Measurements from ENCODE around the gene MEAK7.

MEAK7 gene

GRCh38 chr16:84544031-84544773, 39.7 kb upstream of the MEAK7 start:
- TF ChIP-seq TAF1 (IDR thresholded peaks at IDR 0.05; ENCODE audit: low read depth) (no peak), FOXM1 (IDR thresholded peaks at IDR 0.05; ENCODE audit: borderline replicate concordance, low read depth) (no peak), RAD21 (IDR thresholded peaks at IDR 0.05; ENCODE audit: low read depth) (no peak), MAX (IDR thresholded peaks at IDR 0.05) (no peak), CREB1 (IDR thresholded peaks at IDR 0.05; ENCODE audit: low read depth) (no peak)

- TF ChIP-seq RAD21 (IDR thresholded peaks at IDR 0.05; ENCODE audit: low read depth) (no peak), CREB1 (IDR thresholded peaks at IDR 0.05; ENCODE audit: low read depth) (no peak), MAX (IDR thresholded peaks at IDR 0.05) (no peak), TEAD4 (IDR thresholded peaks at IDR 0.05) (no peak), ZBTB7A (IDR thresholded peaks at IDR 0.05; ENCODE audit: low read depth) (no peak), REST (IDR thresholded peaks at IDR 0.05; ENCODE audit: low read depth) (no peak), NFIC (IDR thresholded peaks at IDR 0.05) (no peak), TCF12 (IDR thresholded peaks at IDR 0.05; ENCODE audit: low read depth) (no peak), YY1 (IDR thresholded peaks at IDR 0.05; ENCODE audit: low read depth) (no peak), TAF1 (IDR thresholded peaks at IDR 0.05; ENCODE audit: low read depth) (no peak)
Observed at GRCh38 chr16:84543253-84543652, 38.8 kb upstream of the MEAK7 start.

GRCh38 chr16:84541999-84542817, 37.7 kb upstream of the MEAK7 start:
- TF ChIP-seq TEAD4 (IDR thresholded peaks at IDR 0.05) (no peak), NFIC (IDR thresholded peaks at IDR 0.05) (no peak), EP300 (IDR thresholded peaks at IDR 0.05; ENCODE audit: borderline replicate concordance) (no peak)

GRCh38 chr16:84540194-84540593, 35.7 kb upstream of the MEAK7 start:
- no peak for TF ChIP-seq CEBPB (IDR thresholded peaks at IDR 0.05)
- no peak for TF ChIP-seq TCF12 (IDR thresholded peaks at IDR 0.05; ENCODE audit: low read depth)
- TF ChIP-seq EP300 (IDR thresholded peaks at IDR 0.05; ENCODE audit: borderline replicate concordance): no peak

- TF ChIP-seq TAF1 (IDR thresholded peaks at IDR 0.05; ENCODE audit: low read depth) (no peak), MAX (IDR thresholded peaks at IDR 0.05) (no peak), TEAD4 (IDR thresholded peaks at IDR 0.05) (no peak), YY1 (IDR thresholded peaks at IDR 0.05; ENCODE audit: low read depth) (no peak), EP300 (IDR thresholded peaks at IDR 0.05; ENCODE audit: borderline replicate concordance) (no peak), FOXM1 (IDR thresholded peaks at IDR 0.05; ENCODE audit: borderline replicate concordance, low read depth) (no peak), USF1 (IDR thresholded peaks at IDR 0.05) (no peak), ZBTB7A (IDR thresholded peaks at IDR 0.05; ENCODE audit: low read depth) (no peak), CEBPB (IDR thresholded peaks at IDR 0.05) (no peak), EGR1 (IDR thresholded peaks at IDR 0.05) (no peak), TCF12 (IDR thresholded peaks at IDR 0.05; ENCODE audit: low read depth) (no peak), CREB1 (IDR thresholded peaks at IDR 0.05; ENCODE audit: low read depth) (no peak), RAD21 (IDR thresholded peaks at IDR 0.05; ENCODE audit: low read depth) (no peak), REST (IDR thresholded peaks at IDR 0.05; ENCODE audit: low read depth) (no peak), NFIC (IDR thresholded peaks at IDR 0.05) (no peak)
Observed at GRCh38 chr16:84538222-84538840, 33.9 kb upstream of the MEAK7 start.

All from Ishikawa (cell line).